Keratinocyte (primary cell): ENCODE data around the gene MYO1D. TPM values are rescaled to one million over a fixed set of nuclear protein-coding genes. Genes with fewer than 3 reads are reported as not detected.

ENCODE experiments used
- DNase-seq: peaks from one replicate; pipeline ENCODE4 v3.0.0-alpha.2; 2011; ENCODE audit warnings: low read depth, missing footprints, low spot score
- FAIRE-seq: peaks from 2 replicates; lab custom pipeline; 2011; peaks lifted over from hg19 to GRCh38; lab: Jason Lieb, UNC
- H2AFZ ChIP-seq: 2 replicates; pipeline ENCODE4 v1.6.0; 2012; ENCODE audit warnings: low read length, control low read depth, inconsistent platforms; ENCODE audit not compliant: control insufficient read depth
- H3K27ac ChIP-seq: 2 replicates; pipeline ENCODE4 v1.5.1; 2011; ENCODE audit warnings: low read length; ENCODE audit not compliant: control insufficient read depth, insufficient read depth
- H3K27me3 ChIP-seq: 3 replicates; pipeline ENCODE4 v1.6.0; 2011; ENCODE audit warnings: low read length; ENCODE audit not compliant: control insufficient read depth, insufficient read depth; ENCODE audit errors: extremely low read depth
- H3K36me3 ChIP-seq, 2 experiments: 2 replicates in 1 of 2; 3 replicates in 1 of 2; pipeline ENCODE4 v1.5.1; 2011; ENCODE audit warnings: low read length in 2 of 2, mild to moderate bottlenecking in 1 of 2; ENCODE audit not compliant: control insufficient read depth in 2 of 2, insufficient read depth in 2 of 2; ENCODE audit errors: extremely low read depth in 1 of 2
- H3K4me1 ChIP-seq: 3 replicates; pipeline ENCODE4 v1.5.1; 2011; ENCODE audit warnings: low read length; ENCODE audit not compliant: control insufficient read depth, insufficient read depth; ENCODE audit errors: extremely low read depth
- H3K4me2 ChIP-seq: 3 replicates; pipeline ENCODE4 v1.6.0; 2011; ENCODE audit warnings: low read depth, low read length; ENCODE audit not compliant: control insufficient read depth, insufficient read depth; ENCODE audit errors: extremely low read depth
- H3K4me3 ChIP-seq, 3 experiments: fragments of 200-600 bp in 1 of 3; sonication (generic) in 1 of 3; 2 replicates in 2 of 3; 3 replicates in 1 of 3; pipeline ENCODE4 v1.5.1; 2011 to 2016; ENCODE audit warnings: low read length in 3 of 3, mild to moderate bottlenecking in 3 of 3, control low read depth in 2 of 3, inconsistent platforms in 1 of 3, low read depth in 1 of 3, mixed read lengths in 1 of 3, mixed run types in 1 of 3, moderate library complexity in 1 of 3; ENCODE audit not compliant: control insufficient read depth in 2 of 3, insufficient read depth in 2 of 3; ENCODE audit errors: extremely low read depth in 1 of 3
- H3K79me2 ChIP-seq: 2 replicates; pipeline ENCODE4 v1.6.0; 2012; ENCODE audit warnings: low read length; ENCODE audit not compliant: control insufficient read depth, insufficient read depth
- H3K9ac ChIP-seq: 3 replicates; pipeline ENCODE4 v1.6.0; 2011; ENCODE audit warnings: low read length; ENCODE audit not compliant: control insufficient read depth, insufficient read depth; ENCODE audit errors: extremely low read depth
- H3K9me1 ChIP-seq: 3 replicates; pipeline ENCODE4 v1.6.0; 2011; ENCODE audit warnings: low read length; ENCODE audit not compliant: control insufficient read depth, insufficient read depth; ENCODE audit errors: extremely low read depth
- H3K9me3 ChIP-seq: 2 replicates; pipeline ENCODE4 v1.5.1; 2012; ENCODE audit warnings: low read depth, low read length; ENCODE audit not compliant: control insufficient read depth
- H4K20me1 ChIP-seq: 3 replicates; pipeline ENCODE4 v1.6.0; 2011; ENCODE audit warnings: low read length; ENCODE audit not compliant: control insufficient read depth, insufficient read depth; ENCODE audit errors: extremely low read depth
- CTCF ChIP-seq, 3 experiments: IDR thresholded peaks in 1 of 3; conservative IDR thresholded peaks in 1 of 3; optimal IDR thresholded peaks in 1 of 3; 2 replicates in 2 of 3; 3 replicates in 1 of 3; pipeline versions ENCODE3 to v1.5.1; 2011; ENCODE audit warnings: low read length in 3 of 3, mild to moderate bottlenecking in 3 of 3, moderate library complexity in 2 of 3, control low read depth in 1 of 3, inconsistent platforms in 1 of 3; ENCODE audit not compliant: insufficient read depth in 2 of 3; ENCODE audit errors: extremely low read depth in 1 of 3
- EZH2 ChIP-seq: IDR thresholded peaks from one replicate; pipeline ENCODE4 v1.6.1; 2012; ENCODE audit warnings: inconsistent platforms, mild to moderate bottlenecking, low read length, moderate library complexity
- dilution Hi-C: fragments of 300-500 bp; cut with MboI; formaldehyde crosslinking; loops from one replicate; pipeline ENCODE4 v1.7.0; 2020; ENCODE audit warnings: low sequenced_read_pairs; ENCODE audit not compliant: extremely low pct_ligation_motif_present
- polyA plus RNA-seq, 5 experiments: library from polyadenylated mRNA; depleted of rRNA in 3 of 5; stranded (reverse) in 3 of 5; stranded (forward) in 1 of 5; unstranded in 1 of 5; fragments of >200 nt; gene quantifications; 1 replicate in 1 of 5; 2 replicates in 3 of 5; 3 replicates in 1 of 5; pipeline versions ENCODE4 v1.2.1 to v1.2.3, GENCODE V29; 2011 to 2012; ENCODE audit warnings: missing spikeins in 2 of 5, low read depth in 1 of 5, low replicate concordance in 1 of 5

The MYO1D gene
- polyA plus RNA-seq, 1 donor (not counting 4 experiments of a cell fraction or from before 2014, with no cell fraction given), result 33.7 TPM

- Histone ChIP-seq H3K4me2 (no peak overlapping the region), H3K9me3 (no peaks in the 10 kb centered on the region), H2AFZ (no peak overlapping the region), H3K9me1 (no peaks in the 10 kb centered on the region), H4K20me1 (no peaks in the 10 kb centered on the region), H3K79me2 (peaks cover 5% of the 10 kb centered on the region), H3K36me3 (peaks cover 2 to 4% of the 10 kb centered on the region in 2 experiments), H3K9ac (no peak overlapping the region), H3K4me3 (no peak overlapping the region), H3K27me3 (no peaks in the 10 kb centered on the region), H3K27ac (peak overlapping the region; percentile 89), H3K4me1 (peaks cover 41% of the 10 kb centered on the region)
- dilution Hi-C loops, result no loop called here
- TF ChIP-seq CTCF (optimal IDR thresholded peaks at IDR 0.05 in 1 of 3, IDR thresholded peaks at IDR 0.05 in 1 of 3, conservative IDR thresholded peaks at IDR 0.05 in 1 of 3; ENCODE audit: extremely low read depth in 1 of 3, insufficient read depth in 2 of 3, low read length in 3 of 3) (no peak), EZH2 (no peak)
- DNase-seq, result no peak
- no peak for FAIRE-seq
These were observed 381.3 kb downstream of the MYO1D start for GRCh38 chr17:32495359-32496231.

- dilution Hi-C loops, result no loop called here
- DNase-seq, result no peak
- no peak overlapping the region for H3K4me3 ChIP-seq
- H3K79me2 ChIP-seq, result peaks cover 13% of the 10 kb centered on the region
- no peak for FAIRE-seq
- no peak overlapping the region for H3K9ac ChIP-seq
- peaks cover 2 to 4% of the 10 kb centered on the region in 2 experiments for H3K36me3 ChIP-seq
- H4K20me1 ChIP-seq, result no peaks in the 10 kb centered on the region
- H3K9me1 ChIP-seq, result no peaks in the 10 kb centered on the region
- H3K4me2 ChIP-seq, result no peak overlapping the region
- H3K9me3 ChIP-seq, result no peaks in the 10 kb centered on the region
- H3K27me3 ChIP-seq, result no peaks in the 10 kb centered on the region
- H2AFZ ChIP-seq, result no peak overlapping the region
- H3K4me1 ChIP-seq, result peaks cover 49% of the 10 kb centered on the region
- TF ChIP-seq CTCF (optimal IDR thresholded peaks at IDR 0.05 in 1 of 3, IDR thresholded peaks at IDR 0.05 in 1 of 3, conservative IDR thresholded peaks at IDR 0.05 in 1 of 3; ENCODE audit: extremely low read depth in 1 of 3, insufficient read depth in 2 of 3, low read length in 3 of 3) (no peak), EZH2 (no peak)
- H3K27ac ChIP-seq, result no peak overlapping the region
These were observed 382.1 kb downstream of the MYO1D start for GRCh38 chr17:32494621-32495358.
